ENCODE measurements around the gene PTPRD. TPM values are rescaled to one million over a fixed set of nuclear protein-coding genes. Genes with fewer than 3 reads are reported as not detected.

Gene PTPRD
- total and polyA plus RNA-seq, 2 donors (not counting 1 experiment from before 2014, with no cell fraction given), result 0.35 to 4.8 TPM

GRCh38 chr9:10026443-10026984 is 586.3 kb downstream of the PTPRD start:
- no peak for DNase-seq (ENCODE audit: low read depth in 2 of 2)
- H2AFZ ChIP-seq (ENCODE audit: low read length), result no peak overlapping the region
- TF ChIP-seq EZH2 (IDR thresholded peaks at IDR 0.05; ENCODE audit: low read length, missing control alignments), result no peak
- no peaks in the 10 kb centered on the region for H3K9me3 ChIP-seq (ENCODE audit: control insufficient read depth, insufficient read depth, low read depth, low read length)
- no peaks in the 10 kb centered on the region for H3K4me1 ChIP-seq (ENCODE audit: control insufficient read depth, extremely low read depth, insufficient read depth, low read length)
- H3K9ac ChIP-seq (ENCODE audit: insufficient read depth, low read length), result no peak overlapping the region
- H4K20me1 ChIP-seq (ENCODE audit: control insufficient read depth, extremely low read depth, insufficient read depth, low read length), result no peaks in the 10 kb centered on the region
- no peak overlapping the region for H3K4me3 ChIP-seq (replicated peaks in 1 of 4; ENCODE audit: control extremely low read depth in 1 of 4, insufficient read depth in 1 of 4, low read depth in 3 of 4, low read length in 4 of 4)
- no peaks in the 10 kb centered on the region for H3K27me3 ChIP-seq (ENCODE audit: control insufficient read depth, insufficient read depth, low read length)
- no peak overlapping the region for H3K4me2 ChIP-seq (ENCODE audit: extremely low read depth, insufficient read depth, low read length)
- H3K79me2 ChIP-seq (ENCODE audit: control insufficient read depth, insufficient read depth, low read length), result no peaks in the 10 kb centered on the region
- no peaks in the 10 kb centered on the region for H3K36me3 ChIP-seq (ENCODE audit: control insufficient read depth, insufficient read depth, low read length)
- H3K27ac ChIP-seq (ENCODE audit: insufficient read depth, low read length), result no peak overlapping the region

GRCh38 chr9:10015755-10016154 is 597.0 kb downstream of the PTPRD start:
- H4K20me1 ChIP-seq (ENCODE audit: control insufficient read depth, extremely low read depth, insufficient read depth, low read length), result no peaks in the 10 kb centered on the region
- no peak overlapping the region for H2AFZ ChIP-seq (ENCODE audit: low read length)
- no peak overlapping the region for H3K4me2 ChIP-seq (ENCODE audit: extremely low read depth, insufficient read depth, low read length)
- H3K4me3 ChIP-seq (replicated peaks in 1 of 4; ENCODE audit: control extremely low read depth in 1 of 4, insufficient read depth in 1 of 4, low read depth in 3 of 4, low read length in 4 of 4), result no peak overlapping the region
- H3K79me2 ChIP-seq (ENCODE audit: control insufficient read depth, insufficient read depth, low read length), result no peaks in the 10 kb centered on the region
- DNase-seq (ENCODE audit: low read depth in 2 of 2), result no peak
- H3K9ac ChIP-seq (ENCODE audit: insufficient read depth, low read length), result no peak overlapping the region
- no peak overlapping the region for H3K27ac ChIP-seq (ENCODE audit: insufficient read depth, low read length)
- H3K4me1 ChIP-seq (ENCODE audit: control insufficient read depth, extremely low read depth, insufficient read depth, low read length), result no peaks in the 10 kb centered on the region
- no peaks in the 10 kb centered on the region for H3K9me3 ChIP-seq (ENCODE audit: control insufficient read depth, insufficient read depth, low read depth, low read length)
- TF ChIP-seq EZH2 (IDR thresholded peaks at IDR 0.05; ENCODE audit: low read length, missing control alignments) (no peak), CTCF (conservative IDR thresholded peaks at IDR 0.05 in 1 of 2, IDR thresholded peaks at IDR 0.05 in 1 of 2; ENCODE audit: low read depth in 1 of 2, low read length in 2 of 2) (no peak)
- H3K36me3 ChIP-seq (ENCODE audit: control insufficient read depth, insufficient read depth, low read length), result no peaks in the 10 kb centered on the region
- no peaks in the 10 kb centered on the region for H3K27me3 ChIP-seq (ENCODE audit: control insufficient read depth, insufficient read depth, low read length)

- no peak overlapping the region for H3K4me2 ChIP-seq (ENCODE audit: extremely low read depth, insufficient read depth, low read length)
- no peak overlapping the region for H3K27ac ChIP-seq (ENCODE audit: insufficient read depth, low read length)
- no peaks in the 10 kb centered on the region for H3K79me2 ChIP-seq (ENCODE audit: control insufficient read depth, insufficient read depth, low read length)
- TF ChIP-seq EZH2 (IDR thresholded peaks at IDR 0.05; ENCODE audit: low read length, missing control alignments), result no peak
- no peak for TF ChIP-seq CTCF (conservative IDR thresholded peaks at IDR 0.05 in 1 of 2, IDR thresholded peaks at IDR 0.05 in 1 of 2; ENCODE audit: low read depth in 1 of 2, low read length in 2 of 2)
- H3K27me3 ChIP-seq (ENCODE audit: control insufficient read depth, insufficient read depth, low read length), result no peaks in the 10 kb centered on the region
- DNase-seq (ENCODE audit: low read depth in 2 of 2), result no peak
- no peaks in the 10 kb centered on the region for H4K20me1 ChIP-seq (ENCODE audit: control insufficient read depth, extremely low read depth, insufficient read depth, low read length)
- H2AFZ ChIP-seq (ENCODE audit: low read length), result no peak overlapping the region
- no peaks in the 10 kb centered on the region for H3K4me1 ChIP-seq (ENCODE audit: control insufficient read depth, extremely low read depth, insufficient read depth, low read length)
- no peaks in the 10 kb centered on the region for H3K9me3 ChIP-seq (ENCODE audit: control insufficient read depth, insufficient read depth, low read depth, low read length)
- H3K9ac ChIP-seq (ENCODE audit: insufficient read depth, low read length), result no peak overlapping the region
- H3K4me3 ChIP-seq (replicated peaks in 1 of 4; ENCODE audit: control extremely low read depth in 1 of 4, insufficient read depth in 1 of 4, low read depth in 3 of 4, low read length in 4 of 4), result no peak overlapping the region
- H3K36me3 ChIP-seq (ENCODE audit: control insufficient read depth, insufficient read depth, low read length), result no peaks in the 10 kb centered on the region
Measured at GRCh38 chr9:10014889-10015288, 597.9 kb downstream of the PTPRD start.

Data from fibroblast of lung (primary cell).